GM12878 (cell line): ENCODE results near the gene IFNL3.

Source experiments
- CBFB ChIP-seq: IDR thresholded peaks from 2 replicates; pipeline ENCODE4 v1.6.1; 2016; ENCODE audit warnings: antibody characterized with exemption, low read depth
- CHD4 ChIP-seq: fragments of 200-600 bp; sonication (generic); IDR thresholded peaks from 2 replicates; pipeline ENCODE4 v1.6.1; 2016; ENCODE audit warnings: mild to moderate bottlenecking
- FOXK2 ChIP-seq: fragments of 450-650 bp; IDR thresholded peaks from 2 replicates; pipeline ENCODE4 v1.6.1; 2017; ENCODE audit warnings: mild to moderate bottlenecking, moderate library complexity
- HCFC1 ChIP-seq: fragments of 150-350 bp; IDR thresholded peaks from 2 replicates; pipeline ENCODE4 v1.6.1; 2014; ENCODE audit warnings: low read length
- ZBED1 ChIP-seq: IDR thresholded peaks from 2 replicates; pipeline ENCODE4 v1.6.1; 2016; ENCODE audit warnings: borderline replicate concordance

- TF ChIP-seq HCFC1 (no peak), ZBED1 (no peak), CBFB (no peak), CHD4 (no peak), FOXK2 (no peak)
Measured at GRCh38 chr19:39195755-39196154, 49.1 kb downstream of the IFNL3 start.
